Skeletal muscle satellite cell (primary cell): ENCODE results near the gene MYLK.
"Not testable (repeated sequence)": the region's sequence is repeated elsewhere in the genome, so short reads cannot be mapped to it uniquely, and the experiment has no call there.

Experiments
- H3K27me3 ChIP-seq: 2 replicates; pipeline ENCODE4 v1.7.0; 2013; ENCODE audit warnings: low read length; ENCODE audit not compliant: control insufficient read depth, insufficient read depth
- H3K36me3 ChIP-seq: 2 replicates; pipeline ENCODE4 v1.7.0; 2013; ENCODE audit warnings: mild to moderate bottlenecking, control low read depth, low read length; ENCODE audit not compliant: insufficient read depth
- H3K4me1 ChIP-seq: 2 replicates; pipeline ENCODE4 v1.7.0; 2013; ENCODE audit warnings: low read length; ENCODE audit not compliant: control insufficient read depth, insufficient read depth
- H3K4me2 ChIP-seq: 2 replicates; pipeline ENCODE4 v1.7.0; 2013; ENCODE audit warnings: mild to moderate bottlenecking, low read length
- H3K4me3 ChIP-seq: 2 replicates; pipeline ENCODE4 v1.7.0; 2013; ENCODE audit warnings: low read length
- H3K9ac ChIP-seq: 2 replicates; pipeline ENCODE4 v1.7.0; 2013; ENCODE audit warnings: mild to moderate bottlenecking, low read depth, low read length, moderate library complexity
- H3K9me3 ChIP-seq: replicated peaks from 2 replicates; pipeline ENCODE4 v1.7.0; 2013; ENCODE audit warnings: mild to moderate bottlenecking, control low read depth, low read length

MYLK gene

DNA sequence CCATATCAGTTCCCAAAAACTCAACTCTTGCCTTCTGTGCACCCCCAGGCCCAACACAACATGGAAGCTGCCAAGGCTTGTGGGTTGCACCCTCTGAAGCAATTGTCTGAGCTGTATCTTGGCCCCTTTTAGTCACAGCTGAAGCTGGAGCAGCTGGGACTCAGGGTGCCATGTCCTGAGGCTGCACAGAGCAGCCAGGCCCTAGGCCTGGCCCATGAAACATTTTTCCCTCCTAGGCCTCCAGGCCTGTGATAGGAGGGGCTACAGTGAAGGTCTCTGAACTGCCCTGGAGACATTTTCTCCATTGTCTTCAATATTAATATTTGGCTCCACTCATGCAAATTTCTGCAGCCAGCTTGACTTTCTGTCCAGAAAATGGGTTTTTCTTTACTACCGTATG lies 8.1 kb upstream of the MYLK start:
- no peak overlapping the region for H3K4me2 ChIP-seq
- H3K27me3 ChIP-seq: no peaks in the 10 kb centered on the region
- no peaks in the 10 kb centered on the region for H3K36me3 ChIP-seq
- H3K4me3 ChIP-seq: no peak overlapping the region
- no peaks in the 10 kb centered on the region for H3K4me1 ChIP-seq
- peaks cover 5% of the 10 kb centered on the region for H3K9me3 ChIP-seq
- H3K9ac ChIP-seq: no peak overlapping the region

DNA sequence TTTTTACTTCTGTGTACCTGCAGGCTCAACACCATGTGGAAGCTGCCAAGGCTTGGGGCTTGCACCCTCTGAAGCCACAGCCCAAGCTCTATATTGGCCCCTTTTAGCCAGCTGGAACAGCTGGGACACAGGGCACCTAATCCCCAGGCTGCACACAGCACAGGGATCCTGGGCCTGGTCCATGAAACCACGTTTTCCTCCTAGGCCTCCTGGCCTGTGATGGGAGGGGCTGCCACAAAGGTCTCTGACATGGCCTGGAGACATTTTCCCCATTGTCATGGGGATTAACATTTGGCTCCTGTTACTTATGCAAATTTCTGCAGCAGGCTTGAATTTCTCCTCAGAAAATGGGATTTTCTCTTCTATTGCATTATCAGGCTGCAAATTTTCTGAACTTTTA lies 6.9 kb upstream of the MYLK start:
- not testable (repeated sequence) for H3K4me1 ChIP-seq, H3K9me3 ChIP-seq, H3K4me2 ChIP-seq, H3K4me3 ChIP-seq, H3K36me3 ChIP-seq, H3K9ac ChIP-seq, H3K27me3 ChIP-seq

DNA sequence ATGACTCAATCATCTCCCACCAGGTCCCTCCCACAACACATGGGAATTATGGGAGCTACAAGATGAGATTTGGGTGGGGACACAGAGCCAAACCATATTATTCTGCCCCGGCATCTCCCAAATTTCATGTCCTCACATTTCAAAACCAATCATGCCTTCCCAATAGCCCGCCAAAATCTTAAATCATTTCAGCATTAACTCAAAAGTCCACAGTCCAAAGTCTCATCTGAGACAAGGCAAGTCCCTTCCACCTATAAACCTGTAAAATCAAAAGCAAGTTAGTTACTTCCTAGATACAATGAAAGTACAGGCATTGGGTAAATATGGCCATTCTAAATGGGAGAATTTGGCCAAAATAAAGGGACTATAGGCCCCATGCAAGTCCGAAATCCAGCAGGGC lies 6.0 kb upstream of the MYLK start:
- H3K36me3 ChIP-seq, H3K4me3 ChIP-seq, H3K27me3 ChIP-seq, H3K9me3 ChIP-seq, H3K4me1 ChIP-seq, H3K4me2 ChIP-seq, H3K9ac ChIP-seq: not testable (repeated sequence)

DNA sequence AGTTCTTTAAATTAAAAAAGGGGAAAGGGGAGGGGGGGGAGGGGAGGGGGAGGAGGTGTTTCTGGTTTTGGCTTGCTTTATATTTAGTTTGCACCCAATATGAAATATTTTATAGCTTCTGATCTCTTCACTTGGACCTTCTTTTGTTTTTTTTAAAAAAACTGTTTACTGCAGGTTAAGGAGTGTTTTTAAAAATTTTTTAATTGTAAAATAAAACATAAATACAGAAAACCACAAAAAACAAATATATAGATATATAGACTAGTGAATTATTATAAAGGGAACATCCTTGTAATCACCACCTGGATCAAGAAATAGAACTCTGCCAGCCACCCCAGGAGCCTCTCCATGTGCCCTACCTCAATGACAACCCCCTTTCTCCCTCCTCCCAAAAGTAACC lies 861 bp upstream of the MYLK start:
- Histone ChIP-seq H3K27me3 (no peaks in the 10 kb centered on the region), H3K4me2 (no peak overlapping the region), H3K36me3 (no peaks in the 10 kb centered on the region), H3K9ac (no peak overlapping the region), H3K4me1 (peaks cover 20% of the 10 kb centered on the region), H3K4me3 (no peak overlapping the region), H3K9me3 (no peaks in the 10 kb centered on the region)

DNA sequence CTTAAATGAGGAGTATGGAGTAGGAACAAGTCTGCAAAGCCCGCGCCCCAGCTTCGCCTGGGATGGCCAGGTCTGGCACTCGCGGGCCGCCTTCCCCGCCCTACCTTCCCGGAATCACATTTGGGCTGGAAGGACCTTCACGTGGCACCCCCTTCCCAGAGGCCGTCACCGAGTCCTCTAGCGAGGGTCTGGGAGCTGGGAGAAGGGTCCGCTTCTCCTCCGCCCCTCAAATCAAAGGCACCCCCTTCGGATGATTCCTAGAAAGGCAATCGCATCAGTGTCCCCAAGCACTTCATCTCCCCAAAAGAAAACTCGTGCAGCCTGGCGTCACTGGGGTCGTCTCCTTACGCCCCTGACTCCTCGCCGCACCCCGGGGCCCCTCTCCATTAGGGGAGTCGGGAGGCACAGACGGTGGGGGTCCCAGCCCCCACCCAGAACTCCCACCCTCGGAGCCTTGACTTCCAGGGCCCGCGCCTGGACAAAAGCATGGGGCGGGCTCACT lies 380 bp downstream of the MYLK start:
- no peaks in the 10 kb centered on the region for H3K9me3 ChIP-seq
- no peaks in the 10 kb centered on the region for H3K36me3 ChIP-seq
- H3K9ac ChIP-seq: peak overlapping the region; percentile 81
- H3K4me2 ChIP-seq: peak overlapping the region; percentile 91
- H3K27me3 ChIP-seq: no peaks in the 10 kb centered on the region
- H3K4me1 ChIP-seq: peaks cover 20% of the 10 kb centered on the region
- peak overlapping the region; percentile 73 for H3K4me3 ChIP-seq

DNA sequence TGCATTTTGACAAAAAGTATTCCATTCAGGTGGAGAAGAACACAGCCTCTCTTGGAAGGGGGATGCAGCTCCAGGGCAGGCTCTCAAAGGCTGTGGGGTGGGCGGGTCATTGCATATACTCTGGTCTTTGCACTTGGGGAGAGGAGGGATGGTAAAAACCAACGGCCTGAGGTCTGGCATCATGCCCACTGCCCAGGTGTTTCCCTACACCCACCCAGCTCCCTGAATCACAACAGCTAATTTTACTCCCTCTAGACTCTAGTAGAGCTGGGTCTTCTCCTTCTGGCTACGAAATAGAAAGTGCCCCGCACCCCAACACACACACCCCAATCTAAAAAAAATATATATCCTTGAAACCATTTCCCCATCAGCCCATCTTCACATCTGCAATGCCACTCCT lies 1.0 kb downstream of the MYLK start:
- peak overlapping the region; percentile 73 for H3K4me3 ChIP-seq
- peak overlapping the region; percentile 81 for H3K9ac ChIP-seq
- H3K36me3 ChIP-seq: no peaks in the 10 kb centered on the region
- peak overlapping the region; percentile 91 for H3K4me2 ChIP-seq
- H3K4me1 ChIP-seq: peaks cover 20% of the 10 kb centered on the region
- no peaks in the 10 kb centered on the region for H3K27me3 ChIP-seq
- H3K9me3 ChIP-seq: no peaks in the 10 kb centered on the region

DNA sequence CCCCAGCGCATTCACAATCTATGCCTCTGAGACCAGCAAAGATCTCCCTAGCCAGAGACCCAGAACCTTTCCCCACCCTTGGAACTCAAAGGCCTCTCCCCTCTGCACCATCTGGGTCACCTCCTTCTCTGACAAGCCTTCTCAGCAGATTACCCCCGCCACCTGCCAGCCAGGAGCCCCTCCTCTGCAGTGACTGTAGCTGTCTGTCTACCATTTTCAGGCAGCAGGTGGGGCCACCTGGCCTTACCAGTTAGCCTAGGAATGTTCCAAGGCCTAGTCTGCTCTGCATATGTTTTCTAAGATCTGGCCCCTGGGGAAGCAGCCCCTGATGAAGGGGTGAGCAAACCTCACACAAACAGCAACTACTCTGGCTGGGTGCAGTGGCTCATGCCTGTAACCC lies 2.4 kb downstream of the MYLK start:
- Histone ChIP-seq H3K36me3 (no peaks in the 10 kb centered on the region), H3K27me3 (no peaks in the 10 kb centered on the region), H3K9ac (no peak overlapping the region), H3K4me1 (peaks cover 20% of the 10 kb centered on the region), H3K9me3 (no peaks in the 10 kb centered on the region), H3K4me2 (no peak overlapping the region), H3K4me3 (no peak overlapping the region)

DNA sequence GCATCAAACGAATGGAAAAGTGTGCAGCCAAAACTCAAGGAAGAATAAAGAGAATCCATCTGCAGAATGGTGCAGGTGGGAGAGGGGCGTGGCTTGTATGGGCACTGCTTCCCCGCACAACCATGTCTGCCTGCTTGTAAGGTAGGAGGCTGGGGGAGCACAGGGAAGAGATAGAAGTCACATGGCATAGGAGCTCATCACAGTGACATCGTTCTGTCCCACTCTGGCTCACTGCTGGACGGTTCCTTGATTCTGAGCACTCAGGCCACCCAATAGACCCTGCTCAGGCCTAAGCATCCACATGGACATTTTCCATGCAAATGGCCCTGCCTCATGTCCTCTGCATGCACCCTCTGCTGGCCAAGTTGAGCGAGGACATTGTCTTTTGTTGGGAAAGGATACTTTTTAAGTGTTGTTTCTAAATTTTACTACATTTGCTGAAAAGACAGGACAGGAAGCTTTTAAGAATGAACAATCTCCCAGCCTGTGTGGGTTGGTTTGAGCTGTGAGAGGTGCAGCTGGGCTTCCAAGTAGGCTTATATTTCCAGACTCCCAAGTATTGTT lies 3.1 kb downstream of the MYLK start:
- Histone ChIP-seq H3K4me2 (no peak overlapping the region), H3K36me3 (no peaks in the 10 kb centered on the region), H3K27me3 (no peaks in the 10 kb centered on the region), H3K9me3 (no peaks in the 10 kb centered on the region), H3K4me1 (peaks cover 20% of the 10 kb centered on the region), H3K9ac (no peak overlapping the region), H3K4me3 (no peak overlapping the region)

DNA sequence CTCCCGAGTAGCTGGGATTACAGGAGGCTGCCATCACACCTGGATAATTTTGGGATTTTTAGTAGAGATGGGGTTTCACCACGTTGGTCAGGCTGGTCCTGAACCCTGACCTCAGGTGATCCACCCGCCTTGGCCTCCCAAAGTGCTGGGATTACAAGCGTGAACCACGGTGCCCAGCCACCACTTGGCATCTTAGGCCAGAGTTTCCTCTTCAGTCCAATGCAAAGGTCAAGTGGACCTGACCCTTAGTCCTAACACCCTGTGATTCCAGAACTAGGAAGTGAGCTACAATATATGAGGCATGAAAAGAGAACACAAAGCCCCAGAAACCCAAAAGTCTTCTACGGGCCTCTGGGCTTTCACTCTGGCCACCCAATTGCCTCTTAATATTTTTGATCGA lies 5.3 kb downstream of the MYLK start:
- H3K4me3 ChIP-seq: no peak overlapping the region
- no peaks in the 10 kb centered on the region for H3K9me3 ChIP-seq
- H3K27me3 ChIP-seq: no peaks in the 10 kb centered on the region
- peaks cover 15% of the 10 kb centered on the region for H3K4me1 ChIP-seq
- H3K4me2 ChIP-seq: no peak overlapping the region
- H3K9ac ChIP-seq: no peak overlapping the region
- no peaks in the 10 kb centered on the region for H3K36me3 ChIP-seq

DNA sequence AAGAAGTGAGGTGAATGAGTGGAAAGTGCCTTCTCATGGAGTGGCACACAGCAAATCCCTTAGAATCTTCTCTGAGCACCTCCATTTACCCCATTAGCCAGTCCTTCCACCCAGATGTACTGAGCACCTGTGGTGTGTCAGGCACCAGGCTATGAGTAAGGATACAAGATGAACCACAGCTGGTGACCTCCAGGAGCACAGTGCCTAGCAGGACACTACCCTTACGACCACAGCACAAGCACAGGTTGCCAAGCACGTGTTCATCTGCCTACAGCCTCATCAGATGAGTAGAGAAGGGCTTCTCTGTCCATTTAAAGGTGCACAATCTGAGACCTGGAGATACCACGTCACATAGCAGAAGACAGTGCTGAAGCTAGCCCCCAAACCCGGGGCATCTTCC lies 6.2 kb downstream of the MYLK start:
- Histone ChIP-seq H3K9me3 (no peaks in the 10 kb centered on the region), H3K4me3 (no peak overlapping the region), H3K4me1 (peaks cover 7% of the 10 kb centered on the region), H3K4me2 (no peak overlapping the region), H3K36me3 (no peaks in the 10 kb centered on the region), H3K9ac (no peak overlapping the region), H3K27me3 (no peaks in the 10 kb centered on the region)

DNA sequence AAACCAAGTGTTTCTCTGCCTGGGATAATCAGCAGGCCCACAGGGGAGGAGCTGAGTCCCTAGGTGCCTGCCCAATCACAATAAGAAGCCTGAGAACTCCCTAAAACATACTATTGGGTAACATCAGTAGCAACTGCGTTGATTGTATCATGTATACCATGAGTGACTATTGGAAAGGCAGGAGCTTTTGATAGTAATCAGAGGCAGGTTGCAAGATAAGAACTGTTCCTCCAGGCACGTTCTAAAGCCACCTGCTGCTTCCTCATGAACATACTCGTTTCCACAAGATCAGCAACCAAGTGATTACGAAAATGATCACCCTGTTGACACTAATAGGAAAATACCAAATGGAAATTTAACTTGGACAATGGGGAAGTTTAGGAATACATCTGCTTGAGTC lies 6.7 kb downstream of the MYLK start:
- Histone ChIP-seq H3K36me3 (no peaks in the 10 kb centered on the region), H3K4me3 (no peak overlapping the region), H3K27me3 (no peaks in the 10 kb centered on the region), H3K4me1 (peaks cover 6% of the 10 kb centered on the region), H3K9me3 (no peaks in the 10 kb centered on the region), H3K4me2 (no peak overlapping the region), H3K9ac (no peak overlapping the region)

DNA sequence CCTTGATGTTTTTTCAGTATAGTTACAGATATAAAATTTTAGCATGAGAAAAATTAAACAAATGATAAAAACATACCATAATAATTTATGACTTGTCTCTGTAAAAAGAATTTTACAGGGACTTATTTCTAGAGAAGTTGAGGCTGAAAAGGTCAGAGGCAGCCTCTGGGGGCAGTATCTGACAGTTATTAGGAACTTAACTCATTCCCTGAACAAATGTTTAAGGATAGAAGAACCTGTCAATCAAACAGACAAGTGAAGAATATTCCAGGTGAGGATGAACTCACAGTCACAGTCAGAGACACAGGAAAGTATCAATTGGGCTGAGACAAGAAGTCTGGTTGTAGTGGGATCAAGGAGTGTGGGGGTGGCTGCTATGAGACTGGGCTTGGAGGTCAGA lies 7.3 kb downstream of the MYLK start:
- H3K4me1 ChIP-seq: peaks cover 6% of the 10 kb centered on the region
- H3K4me2 ChIP-seq: no peak overlapping the region
- no peaks in the 10 kb centered on the region for H3K27me3 ChIP-seq
- no peak overlapping the region for H3K4me3 ChIP-seq
- H3K36me3 ChIP-seq: no peaks in the 10 kb centered on the region
- H3K9me3 ChIP-seq: no peaks in the 10 kb centered on the region
- no peak overlapping the region for H3K9ac ChIP-seq
